Measurements from ENCODE around the gene DCXR. TPM values are rescaled to one million over a fixed set of nuclear protein-coding genes. Genes with fewer than 3 reads are reported as not detected.

Gene DCXR
- total and polyA plus RNA-seq, 2 of the 13 experiments (the other 11 are each of a cell fraction or from before 2014, with no cell fraction given), result 287 to 311 TPM

GRCh38 chr17:82036634-82037091 is 834 bp downstream of the DCXR start (continued):
- TF ChIP-seq ZFP62 (CRISPR knock-in tag; IDR thresholded peaks at IDR 0.05) (no peak), KLF13 (CRISPR knock-in tag; IDR thresholded peaks at IDR 0.05) (no peak), ZSCAN31 (CRISPR knock-in tag; IDR thresholded peaks at IDR 0.05; ENCODE audit: low read depth) (no peak), TMF1 (CRISPR knock-in tag; IDR thresholded peaks at IDR 0.05; ENCODE audit: low read depth) (peak; percentile 23; the same call in 1 of the 2 replicates), NAIF1 (CRISPR knock-in tag; IDR thresholded peaks at IDR 0.05; ENCODE audit: borderline replicate concordance) (no peak), ESRRA (CRISPR knock-in tag; IDR thresholded peaks at IDR 0.05; ENCODE audit: low read depth) (no peak), ATF7 (IDR thresholded peaks at IDR 0.05) (no peak), ATF7 (CRISPR knock-in tag; IDR thresholded peaks at IDR 0.05) (peak; percentile 12; the same call in 1 of the 2 replicates), ZNF264 (CRISPR knock-in tag; IDR thresholded peaks at IDR 0.05) (no peak), KLF16 (CRISPR knock-in tag; IDR thresholded peaks at IDR 0.05) (no peak), TEF (CRISPR knock-in tag; IDR thresholded peaks at IDR 0.05) (no peak), CERS6 (CRISPR knock-in tag; IDR thresholded peaks at IDR 0.05) (no peak), TRAFD1 (CRISPR knock-in tag; IDR thresholded peaks at IDR 0.05; ENCODE audit: borderline replicate concordance) (0 out of 2 replicates have a peak, but pooled peaks have one; percentile 36), TGIF2 (CRISPR knock-in tag; IDR thresholded peaks at IDR 0.05) (peak; percentile 43; the same call in 1 of the 2 replicates), NFKBIZ (CRISPR knock-in tag; IDR thresholded peaks at IDR 0.05) (no peak), MEF2D (CRISPR knock-in tag; IDR thresholded peaks at IDR 0.05) (no peak), MTERF4 (CRISPR knock-in tag; IDR thresholded peaks at IDR 0.05) (no peak), RERE (CRISPR knock-in tag; IDR thresholded peaks at IDR 0.05; ENCODE audit: low read depth) (no peak), KMT2B (CRISPR knock-in tag; IDR thresholded peaks at IDR 0.05) (no peak), SATB2 (CRISPR knock-in tag; IDR thresholded peaks at IDR 0.05) (no peak), SNRNP70 (IDR thresholded peaks at IDR 0.05; ENCODE audit: low read depth, low read length) (no peak), ZZZ3 (CRISPR knock-in tag; IDR thresholded peaks at IDR 0.05; ENCODE audit: borderline replicate concordance) (no peak), SMAD3 (CRISPR knock-in tag; IDR thresholded peaks at IDR 0.05) (no peak)
